ENCODE measurements around the gene TFB1M. TPM values are rescaled to one million over a fixed set of nuclear protein-coding genes. Genes with fewer than 3 reads are reported as not detected.
A peak's percentile ranks its signal among the peaks of the same experiment; 100 is the strongest.
"Not testable (repeated sequence)": the region's sequence is repeated elsewhere in the genome, so short reads cannot be mapped to it uniquely, and the experiment has no call there.

The TFB1M gene
- total and polyA plus RNA-seq, 2 experiments from 2014 or later = 10.3 to 11.2 TPM

GRCh38 chr6:155268088-155268867 is 46.0 kb downstream of the TFB1M start:
- H3K27me3 ChIP-seq; DNase-seq (ENCODE audit: low spot score); H3K9me2 ChIP-seq (replicated peaks; ENCODE audit: insufficient read depth); H3K36me3 ChIP-seq (replicated peaks; ENCODE audit: insufficient read depth, low read depth); H3K4me2 ChIP-seq; H4K20me1 ChIP-seq (ENCODE audit: insufficient read depth, poor library complexity, severe bottlenecking); H3K79me2 ChIP-seq; H2AFZ ChIP-seq; H3K9me3 ChIP-seq (ENCODE audit: low read depth); H3K4me3 ChIP-seq: not testable (repeated sequence)
- Histone ChIP-seq H3K4me1 (ENCODE audit: insufficient read depth) (peaks cover 13% of the 10 kb centered on the region), H3K27ac (peak overlapping the region; percentile 4)
- 58% methylated on average over 5 of the region's 5 CpGs for WGBS (ENCODE audit: low lambda C conversion rate, missing lambda C conversion rate)
- TF ChIP-seq, protein P1, sequence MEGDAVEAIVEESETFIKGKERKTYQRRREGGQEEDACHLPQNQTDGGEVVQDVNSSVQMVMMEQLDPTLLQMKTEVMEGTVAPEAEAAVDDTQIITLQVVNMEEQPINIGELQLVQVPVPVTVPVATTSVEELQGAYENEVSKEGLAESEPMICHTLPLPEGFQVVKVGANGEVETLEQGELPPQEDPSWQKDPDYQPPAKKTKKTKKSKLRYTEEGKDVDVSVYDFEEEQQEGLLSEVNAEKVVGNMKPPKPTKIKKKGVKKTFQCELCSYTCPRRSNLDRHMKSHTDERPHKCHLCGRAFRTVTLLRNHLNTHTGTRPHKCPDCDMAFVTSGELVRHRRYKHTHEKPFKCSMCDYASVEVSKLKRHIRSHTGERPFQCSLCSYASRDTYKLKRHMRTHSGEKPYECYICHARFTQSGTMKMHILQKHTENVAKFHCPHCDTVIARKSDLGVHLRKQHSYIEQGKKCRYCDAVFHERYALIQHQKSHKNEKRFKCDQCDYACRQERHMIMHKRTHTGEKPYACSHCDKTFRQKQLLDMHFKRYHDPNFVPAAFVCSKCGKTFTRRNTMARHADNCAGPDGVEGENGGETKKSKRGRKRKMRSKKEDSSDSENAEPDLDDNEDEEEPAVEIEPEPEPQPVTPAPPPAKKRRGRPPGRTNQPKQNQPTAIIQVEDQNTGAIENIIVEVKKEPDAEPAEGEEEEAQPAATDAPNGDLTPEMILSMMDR (IDR thresholded peaks at IDR 0.05; ENCODE audit: poor library complexity) = peak; percentile 44

GRCh38 chr6:155267411-155267810 is 46.9 kb downstream of the TFB1M start:
- TF ChIP-seq, protein P1 (IDR thresholded peaks at IDR 0.05; ENCODE audit: poor library complexity) = no peak
- TF ChIP-seq EZH2phosphoT487 (IDR thresholded peaks at IDR 0.05; ENCODE audit: low read depth, severe bottlenecking, unreplicated experiment) = no peak
- TF ChIP-seq EZH2 (IDR thresholded peaks at IDR 0.05; ENCODE audit: borderline replicate concordance) = no peak
- DNase-seq (ENCODE audit: low spot score) = no peak
- Histone ChIP-seq H3K4me3 (no peak overlapping the region), H3K4me1 (ENCODE audit: insufficient read depth) (peaks cover 7% of the 10 kb centered on the region), H2AFZ (no peak overlapping the region), H3K27me3 (no peaks in the 10 kb centered on the region), H3K9me2 (replicated peaks; ENCODE audit: insufficient read depth) (no peaks in the 10 kb centered on the region), H3K36me3 (replicated peaks; ENCODE audit: insufficient read depth, low read depth) (no peaks in the 10 kb centered on the region), H3K79me2 (peaks cover 3% of the 10 kb centered on the region), H4K20me1 (ENCODE audit: insufficient read depth, poor library complexity, severe bottlenecking) (no peaks in the 10 kb centered on the region), H3K4me2 (no peak overlapping the region), H3K27ac (peak overlapping the region; percentile 7), H3K9me3 (ENCODE audit: low read depth) (no peaks in the 10 kb centered on the region)
- 88% methylated on average over 2 of the region's 2 CpGs for WGBS (ENCODE audit: low lambda C conversion rate, missing lambda C conversion rate)

DNA sequence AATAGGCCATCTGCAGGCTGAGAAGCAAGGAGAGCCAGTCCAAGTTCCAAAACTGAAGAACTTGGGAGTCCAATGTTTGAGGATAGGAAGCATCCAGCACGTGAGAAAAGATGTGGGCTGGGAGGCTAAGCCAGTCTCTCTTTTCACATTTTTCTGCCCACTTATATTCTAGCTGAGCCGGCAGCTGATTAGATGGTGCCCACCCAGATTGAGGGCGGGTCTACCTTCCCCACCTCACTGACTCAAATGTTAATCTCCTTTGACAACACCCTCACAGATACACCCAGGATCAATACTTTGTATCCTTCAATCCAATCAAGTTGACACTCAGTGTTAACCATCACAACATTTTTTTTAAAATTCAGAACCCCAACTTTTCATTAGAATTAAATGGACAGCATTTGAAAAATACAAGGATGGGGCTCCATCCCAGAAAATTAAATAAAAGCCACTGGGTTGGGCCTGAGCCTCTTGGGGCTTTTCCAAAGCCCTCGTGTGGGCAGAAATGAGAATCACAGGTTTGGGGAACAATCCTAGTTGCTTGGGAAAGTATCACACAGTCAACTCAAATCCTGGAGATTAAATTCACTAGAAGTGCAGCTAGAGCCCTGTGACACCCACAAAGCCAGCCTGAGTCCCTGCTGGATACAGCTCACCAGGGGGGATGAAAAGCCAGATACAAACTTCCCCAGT is 48.3 kb downstream of the TFB1M start:
- WGBS (ENCODE audit: low lambda C conversion rate, missing lambda C conversion rate) = 92% methylated on average over 4 of the region's 4 CpGs
- no peak overlapping the region for H3K27ac ChIP-seq
- peaks cover 3% of the 10 kb centered on the region for H3K79me2 ChIP-seq
- TF ChIP-seq EZH2phosphoT487 (IDR thresholded peaks at IDR 0.05; ENCODE audit: low read depth, severe bottlenecking, unreplicated experiment) (no peak), EZH2 (IDR thresholded peaks at IDR 0.05; ENCODE audit: borderline replicate concordance) (no peak)
- TF ChIP-seq, protein P1 (IDR thresholded peaks at IDR 0.05; ENCODE audit: poor library complexity) = no peak
- no peak for DNase-seq (ENCODE audit: low spot score)
- no peaks in the 10 kb centered on the region for H3K4me1 ChIP-seq (ENCODE audit: insufficient read depth)
- H3K4me2 ChIP-seq = no peak overlapping the region
- H3K27me3 ChIP-seq = no peaks in the 10 kb centered on the region
- no peak overlapping the region for H2AFZ ChIP-seq
- H3K4me3 ChIP-seq = no peak overlapping the region
- no peaks in the 10 kb centered on the region for H3K9me3 ChIP-seq (ENCODE audit: low read depth)
- H3K9me2 ChIP-seq (replicated peaks; ENCODE audit: insufficient read depth) = no peaks in the 10 kb centered on the region
- H3K36me3 ChIP-seq (replicated peaks; ENCODE audit: insufficient read depth, low read depth) = no peaks in the 10 kb centered on the region
- H4K20me1 ChIP-seq (ENCODE audit: insufficient read depth, poor library complexity, severe bottlenecking) = no peaks in the 10 kb centered on the region

Measured in hepatocyte (in vitro differentiated cells).